GM12865 (cell line): ENCODE measurements around the gene OR9Q1.
"Not testable (repeated sequence)": the region's sequence is repeated elsewhere in the genome, so short reads cannot be mapped to it uniquely, and the experiment has no call there.

Experiments
- DNase-seq: peaks from one replicate; pipeline ENCODE4 v3.0.0; 2010; ENCODE audit warnings: low read depth
- H3K4me3 ChIP-seq: 2 replicates; pipeline ENCODE4 v1.5.1; 2011; ENCODE audit warnings: mild to moderate bottlenecking, low read depth, low read length, control low read depth
- TF ChIP-seq, protein P1 (sequence below): IDR thresholded peaks from 2 replicates; pipeline ENCODE4 v1.5.1; 2011; ENCODE audit warnings: low read length, control low read depth, low read depth, inconsistent platforms; ENCODE audit not compliant: insufficient read depth; ENCODE audit errors: missing control alignments

The OR9Q1 gene

DNA sequence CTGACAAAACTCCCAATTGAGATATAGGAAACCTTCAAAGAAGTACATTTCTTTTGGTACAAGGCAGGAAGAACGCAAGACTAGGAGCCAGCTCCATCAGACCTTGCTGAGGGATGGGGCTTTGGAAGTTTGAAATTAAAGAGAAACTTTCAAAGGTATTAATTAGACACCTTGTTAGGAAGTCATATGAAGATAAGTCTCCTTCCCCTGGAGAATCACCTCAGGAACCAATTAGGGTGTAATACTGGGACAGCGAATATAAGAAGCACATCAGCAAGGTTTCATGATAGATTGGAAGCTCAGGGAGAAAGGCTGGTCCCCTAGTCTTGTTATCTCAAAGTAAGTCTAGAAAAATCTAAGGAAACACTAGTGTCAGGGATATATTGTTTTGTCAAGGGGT lies 165.1 kb downstream of the OR9Q1 start, which contains the start of gene OR9Q2:
TSS of gene OR9Q2 (plus strand) at position 301 of the 400 bp plus-strand sequence. CDS start 1,421 bp downstream, outside the sequence.
- no peak for DNase-seq
- TF ChIP-seq, protein P1, sequence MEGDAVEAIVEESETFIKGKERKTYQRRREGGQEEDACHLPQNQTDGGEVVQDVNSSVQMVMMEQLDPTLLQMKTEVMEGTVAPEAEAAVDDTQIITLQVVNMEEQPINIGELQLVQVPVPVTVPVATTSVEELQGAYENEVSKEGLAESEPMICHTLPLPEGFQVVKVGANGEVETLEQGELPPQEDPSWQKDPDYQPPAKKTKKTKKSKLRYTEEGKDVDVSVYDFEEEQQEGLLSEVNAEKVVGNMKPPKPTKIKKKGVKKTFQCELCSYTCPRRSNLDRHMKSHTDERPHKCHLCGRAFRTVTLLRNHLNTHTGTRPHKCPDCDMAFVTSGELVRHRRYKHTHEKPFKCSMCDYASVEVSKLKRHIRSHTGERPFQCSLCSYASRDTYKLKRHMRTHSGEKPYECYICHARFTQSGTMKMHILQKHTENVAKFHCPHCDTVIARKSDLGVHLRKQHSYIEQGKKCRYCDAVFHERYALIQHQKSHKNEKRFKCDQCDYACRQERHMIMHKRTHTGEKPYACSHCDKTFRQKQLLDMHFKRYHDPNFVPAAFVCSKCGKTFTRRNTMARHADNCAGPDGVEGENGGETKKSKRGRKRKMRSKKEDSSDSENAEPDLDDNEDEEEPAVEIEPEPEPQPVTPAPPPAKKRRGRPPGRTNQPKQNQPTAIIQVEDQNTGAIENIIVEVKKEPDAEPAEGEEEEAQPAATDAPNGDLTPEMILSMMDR = no peak
- H3K4me3 ChIP-seq = no peak within 1 kb of the TSS

DNA sequence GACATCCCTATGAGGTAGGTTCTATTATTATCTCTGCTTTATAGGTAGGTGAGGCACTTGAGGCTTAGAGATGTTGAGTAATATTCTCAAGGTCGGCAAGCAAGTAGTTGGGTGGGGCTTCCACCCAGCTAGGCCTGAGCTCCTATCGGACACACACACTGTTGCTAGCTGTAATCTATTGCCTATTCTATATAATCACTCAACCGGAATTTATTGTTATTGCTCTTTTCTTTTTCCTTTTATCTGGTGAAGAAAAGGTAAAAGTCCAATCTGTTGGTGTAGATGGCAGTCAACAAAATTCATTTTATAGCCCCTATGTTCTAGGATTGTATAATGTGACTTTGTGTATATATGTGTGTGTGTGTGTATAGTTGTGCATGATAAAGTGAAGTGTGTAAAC lies 168.5 kb downstream of the OR9Q1 start:
- no peak overlapping the region for H3K4me3 ChIP-seq
- TF ChIP-seq, protein P1 = no peak
- no peak for DNase-seq

- H3K4me3 ChIP-seq = no peak overlapping the region
- TF ChIP-seq, protein P1 = no peak
- DNase-seq = no peak
These were observed 169.7 kb downstream of the OR9Q1 start for GRCh38 chr11:58193391-58193790.

DNA sequence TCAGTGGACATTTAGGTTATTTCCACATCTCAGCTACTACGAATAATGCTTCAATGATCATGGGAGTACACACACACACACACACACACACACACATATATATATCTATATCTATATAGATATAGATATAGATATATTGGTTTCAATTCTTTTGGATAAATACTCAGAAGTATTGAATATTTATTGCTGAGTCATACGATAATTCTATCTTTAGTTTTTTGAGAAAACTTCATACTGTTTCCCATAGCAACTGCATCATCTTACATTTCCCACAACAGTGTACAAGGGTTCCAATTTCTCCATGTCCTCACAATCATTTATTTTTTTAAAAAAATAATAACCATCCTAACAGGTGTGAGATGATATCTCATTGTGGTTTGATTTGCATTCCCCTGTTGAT lies 172.3 kb downstream of the OR9Q1 start:
- DNase-seq = no peak
- TF ChIP-seq, protein P1 = no peak
- H3K4me3 ChIP-seq = no peak overlapping the region

- H3K4me3 ChIP-seq = no peak overlapping the region
- DNase-seq = no peak
- TF ChIP-seq, protein P1 = no peak
These were observed 175.6 kb downstream of the OR9Q1 start for GRCh38 chr11:58199271-58199670.

GRCh38 chr11:58204042-58204441 lies 180.4 kb downstream of the OR9Q1 start, which contains the start of gene OR1S2:
TSS of gene OR1S2 (minus strand) at chr11:58204142. CDS start at chr11:58204142, 0 bp downstream.
- H3K4me3 ChIP-seq = no peak within 1 kb of the TSS
- DNase-seq = no peak
- TF ChIP-seq, protein P1 = no peak

DNA sequence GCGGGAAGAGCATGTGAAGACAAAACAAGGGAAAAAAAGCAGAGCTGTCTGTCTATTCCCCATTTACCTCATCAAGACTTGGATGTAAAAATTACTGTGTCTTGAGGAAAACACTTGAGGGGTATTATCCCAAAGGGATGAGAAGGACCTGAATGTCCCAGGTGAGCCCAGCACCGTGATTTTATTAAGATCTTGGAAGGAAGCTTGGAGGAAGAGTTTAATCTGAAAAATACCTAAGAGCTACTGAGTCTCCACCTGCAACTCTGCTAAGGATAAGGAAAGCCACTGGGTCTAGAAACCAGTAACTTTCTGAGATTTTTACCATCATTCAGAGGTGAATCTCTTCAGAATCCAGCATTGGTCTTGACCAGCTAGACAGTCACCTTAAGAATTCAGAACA lies 188.7 kb downstream of the OR9Q1 start, which contains the start of gene OR1S1:
TSS of gene OR1S1 (plus strand) at position 301 of the 400 bp plus-strand sequence.
- not testable (repeated sequence) for DNase-seq, H3K4me3 ChIP-seq
